Sigmoid colon (tissue), 4 donors: ENCODE measurements around the gene MUC6.

ENCODE experiments used
- CTCF ChIP-seq, 4 experiments: fragments of 450-650 bp in 3 of 4; fragments of 200-600 bp in 1 of 4; IDR thresholded peaks; one replicate each; pipeline ENCODE4 v1.5.1; 2016 to 2019; ENCODE audit warnings: antibody characterized with exemption in 4 of 4, mild to moderate bottlenecking in 3 of 4, moderate library complexity in 2 of 4
- EP300 ChIP-seq, 4 donors: sonication (generic); formaldehyde crosslinking; IDR thresholded peaks; one replicate each; pipeline ENCODE4 v1.6.1; 2017; ENCODE audit warnings: antibody characterized with exemption in 4 of 4
- POLR2AphosphoS5 ChIP-seq, 4 donors: sonication (generic); formaldehyde crosslinking; IDR thresholded peaks; one replicate each; pipeline ENCODE4 v1.6.1; 2017; ENCODE audit warnings: antibody characterized with exemption in 4 of 4

GRCh38 chr11:1031121-1031899 is 5.2 kb downstream of the MUC6 start:
- no peak for TF ChIP-seq CTCF (IDR thresholded peaks at IDR 0.05)
- no peak for TF ChIP-seq EP300 (IDR thresholded peaks at IDR 0.05)
- TF ChIP-seq POLR2AphosphoS5 (IDR thresholded peaks at IDR 0.05), result no peak
